HG03139 (cell line): ENCODE measurements around the gene RIMBP2.

ENCODE experiments used
- ATAC-seq: cut with Tn5 transposase; IDR thresholded peaks from one replicate; pipeline ENCODE4 v1.9.1; 2021; ENCODE audit not compliant: unreplicated experiment

RIMBP2 gene

GRCh38 chr12:130685250-130685787 is 30.8 kb downstream of the RIMBP2 start:
- no peak for ATAC-seq

- no peak for ATAC-seq
Observed at GRCh38 chr12:130683811-130684210, 32.3 kb downstream of the RIMBP2 start.

- no peak for ATAC-seq
Observed at GRCh38 chr12:130683080-130683479, 33.0 kb downstream of the RIMBP2 start.

- ATAC-seq = no peak
Observed at GRCh38 chr12:130680451-130680990, 35.6 kb downstream of the RIMBP2 start.

GRCh38 chr12:130677957-130678558 is 38.0 kb downstream of the RIMBP2 start:
- no peak for ATAC-seq

- ATAC-seq = no peak
Observed at GRCh38 chr12:130675791-130676190, 40.3 kb downstream of the RIMBP2 start.

- ATAC-seq = no peak
Observed at GRCh38 chr12:130675121-130675520, 41.0 kb downstream of the RIMBP2 start.

GRCh38 chr12:130674676-130675075 is 41.4 kb downstream of the RIMBP2 start:
- no peak for ATAC-seq

- ATAC-seq = no peak
Observed at GRCh38 chr12:130673036-130673705, 42.9 kb downstream of the RIMBP2 start.

- no peak for ATAC-seq
Observed at GRCh38 chr12:130672089-130672820, 43.8 kb downstream of the RIMBP2 start.

- no peak for ATAC-seq
Observed at GRCh38 chr12:130671556-130671955, 44.5 kb downstream of the RIMBP2 start.

GRCh38 chr12:130669797-130670196 is 46.3 kb downstream of the RIMBP2 start:
- no peak for ATAC-seq

GRCh38 chr12:130669205-130669557 is 46.9 kb downstream of the RIMBP2 start:
- ATAC-seq = no peak

GRCh38 chr12:130668286-130669204 is 47.6 kb downstream of the RIMBP2 start:
- no peak for ATAC-seq

GRCh38 chr12:130667421-130667960 is 48.6 kb downstream of the RIMBP2 start:
- no peak for ATAC-seq

GRCh38 chr12:130666645-130667044 is 49.5 kb downstream of the RIMBP2 start:
- ATAC-seq = no peak

- no peak for ATAC-seq
Observed at GRCh38 chr12:130665753-130666152, 50.3 kb downstream of the RIMBP2 start.

- no peak for ATAC-seq
Observed at GRCh38 chr12:130664772-130665171, 51.3 kb downstream of the RIMBP2 start.

- no peak for ATAC-seq
Observed at GRCh38 chr12:130664252-130664651, 51.8 kb downstream of the RIMBP2 start.

GRCh38 chr12:130663514-130663913 is 52.6 kb downstream of the RIMBP2 start:
- ATAC-seq = no peak
